HG03575 (cell line): ENCODE measurements around the gene PTPN21.
"Not testable (repeated sequence)": the region's sequence is repeated elsewhere in the genome, so short reads cannot be mapped to it uniquely, and the experiment has no call there.

ENCODE experiments used
- ATAC-seq: cut with Tn5 transposase; IDR thresholded peaks from one replicate; pipeline ENCODE4 v1.9.1; 2021; ENCODE audit not compliant: unreplicated experiment, insufficient number of reproducible peaks, low FRiP score; ENCODE audit errors: extremely low read depth

PTPN21 gene

DNA sequence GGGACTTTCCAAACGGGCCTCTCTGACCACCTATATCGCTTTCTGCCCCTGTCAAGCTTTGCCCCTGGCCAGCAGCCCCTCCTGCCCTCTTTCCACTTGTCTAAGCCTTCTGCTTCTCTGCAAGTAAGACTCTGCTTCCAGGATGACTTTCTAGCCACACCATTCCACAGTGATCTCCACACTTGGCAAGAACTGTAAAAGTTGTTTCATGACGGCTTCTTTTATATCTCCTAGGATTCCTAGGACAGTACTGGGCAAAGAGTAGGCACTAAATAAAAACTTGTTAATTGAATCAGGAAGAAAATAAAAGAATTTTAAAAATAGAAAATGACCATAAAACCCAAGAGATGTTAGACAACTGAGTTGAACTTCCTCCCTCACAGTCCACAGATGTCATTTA is 1.8 kb upstream of the PTPN21 start:
- ATAC-seq = no peak

- ATAC-seq = no peak
Observed at GRCh38 chr14:88553886-88554456, 836 bp downstream of the PTPN21 start.

GRCh38 chr14:88552876-88553275 is 1.9 kb downstream of the PTPN21 start:
- no peak for ATAC-seq

- ATAC-seq = no peak
Observed at GRCh38 chr14:88551980-88552431, 2.8 kb downstream of the PTPN21 start.

GRCh38 chr14:88551094-88551870 is 3.5 kb downstream of the PTPN21 start:
- no peak for ATAC-seq

- ATAC-seq = no peak
Observed at GRCh38 chr14:88550078-88550477, 4.7 kb downstream of the PTPN21 start.

DNA sequence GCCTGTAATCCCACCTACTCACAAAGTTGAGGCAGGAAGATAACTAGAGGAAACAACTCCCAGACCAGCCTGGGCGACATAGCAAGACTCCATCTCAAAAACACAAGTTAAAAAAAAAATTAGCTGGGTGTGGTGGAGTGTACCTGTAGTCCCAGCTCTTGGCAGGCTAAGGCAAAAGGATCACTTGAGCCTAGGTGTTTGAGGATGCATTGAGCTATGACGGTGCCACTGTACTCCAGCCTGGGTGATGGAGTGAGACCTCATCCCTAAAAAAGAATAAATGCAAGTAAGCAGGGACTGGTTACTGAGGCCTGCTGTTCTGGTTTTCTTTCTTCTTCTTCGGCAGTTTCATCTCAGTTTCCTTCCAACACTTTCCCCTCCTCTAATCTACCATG is 7.4 kb downstream of the PTPN21 start:
- ATAC-seq = no peak

DNA sequence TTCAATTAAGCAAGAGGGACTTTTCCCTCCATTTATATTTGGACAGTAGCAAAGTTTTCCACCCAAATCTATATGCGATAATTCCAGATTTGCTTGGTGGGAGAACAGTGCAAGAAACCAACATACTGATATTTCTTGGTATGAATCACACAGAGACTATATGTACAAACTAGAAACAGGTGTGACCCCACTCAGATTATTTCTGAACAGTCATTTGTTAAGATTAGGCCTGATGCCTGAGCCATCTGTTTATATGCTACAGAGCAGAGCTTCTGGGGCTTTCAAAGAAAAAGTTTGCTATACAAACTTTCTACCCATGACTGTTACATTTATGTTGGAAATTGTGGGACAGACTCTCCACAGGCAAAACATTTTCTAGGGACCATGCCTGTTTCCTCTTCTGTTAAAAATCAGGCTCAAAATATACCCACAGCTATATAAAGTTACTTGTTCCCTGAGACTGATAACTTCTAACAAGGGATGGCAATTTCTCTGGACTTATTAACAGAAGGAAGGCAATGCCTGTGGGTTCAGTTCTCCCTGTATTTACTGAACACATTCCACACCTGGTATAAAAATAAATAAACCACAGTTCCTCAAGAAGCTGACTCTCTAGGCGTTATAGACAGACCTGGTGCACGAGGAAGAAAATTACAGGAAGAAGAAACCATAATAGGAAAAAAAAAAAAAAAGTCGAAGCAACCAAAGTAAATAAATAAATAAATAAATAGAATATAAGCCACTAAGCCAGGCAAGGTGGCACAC is 8.0 kb downstream of the PTPN21 start:
- ATAC-seq = no peak

DNA sequence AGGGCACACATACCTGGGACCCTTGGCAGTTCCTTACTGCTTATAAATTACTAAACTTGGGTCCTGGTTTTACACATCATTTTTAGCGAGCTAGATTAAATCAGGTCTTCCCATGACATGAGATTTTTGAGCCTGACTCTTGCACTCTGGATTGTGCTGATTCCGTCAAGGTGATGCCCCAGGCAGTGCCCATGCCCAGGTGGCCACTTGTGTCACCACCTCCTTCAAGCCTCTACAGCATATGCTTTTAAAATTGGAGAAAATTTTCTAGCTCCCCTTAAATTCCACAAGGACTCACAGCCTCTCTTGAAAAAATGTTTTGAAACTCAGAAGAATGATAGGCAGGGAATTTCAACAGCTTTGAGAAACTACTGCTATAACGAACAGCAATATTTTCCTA is 9.6 kb downstream of the PTPN21 start:
- ATAC-seq = no peak

GRCh38 chr14:88542857-88543795 is 11.7 kb downstream of the PTPN21 start:
- ATAC-seq = no peak

DNA sequence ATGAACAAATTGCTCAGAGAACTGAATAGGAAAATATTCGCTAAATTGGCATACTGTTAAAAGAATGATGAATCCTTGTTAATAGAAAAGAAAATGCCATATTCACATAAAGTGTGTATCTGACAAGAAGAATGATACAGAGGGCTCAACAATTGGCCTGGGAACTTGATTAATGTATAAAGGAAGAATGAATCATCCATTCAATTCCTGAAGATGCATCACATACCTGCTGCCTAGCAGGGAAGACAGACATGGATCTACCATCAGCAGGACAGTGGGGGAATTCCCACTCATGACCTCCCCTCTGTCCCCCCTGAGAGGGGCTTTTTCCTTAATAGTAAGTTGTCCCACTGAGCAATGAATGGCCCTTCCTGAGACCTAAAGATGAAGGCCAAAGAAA is 13.5 kb downstream of the PTPN21 start:
- no peak for ATAC-seq

- ATAC-seq = no peak
Observed at GRCh38 chr14:88535813-88536212, 19.0 kb downstream of the PTPN21 start.

GRCh38 chr14:88535149-88535548 is 19.7 kb downstream of the PTPN21 start:
- no peak for ATAC-seq

DNA sequence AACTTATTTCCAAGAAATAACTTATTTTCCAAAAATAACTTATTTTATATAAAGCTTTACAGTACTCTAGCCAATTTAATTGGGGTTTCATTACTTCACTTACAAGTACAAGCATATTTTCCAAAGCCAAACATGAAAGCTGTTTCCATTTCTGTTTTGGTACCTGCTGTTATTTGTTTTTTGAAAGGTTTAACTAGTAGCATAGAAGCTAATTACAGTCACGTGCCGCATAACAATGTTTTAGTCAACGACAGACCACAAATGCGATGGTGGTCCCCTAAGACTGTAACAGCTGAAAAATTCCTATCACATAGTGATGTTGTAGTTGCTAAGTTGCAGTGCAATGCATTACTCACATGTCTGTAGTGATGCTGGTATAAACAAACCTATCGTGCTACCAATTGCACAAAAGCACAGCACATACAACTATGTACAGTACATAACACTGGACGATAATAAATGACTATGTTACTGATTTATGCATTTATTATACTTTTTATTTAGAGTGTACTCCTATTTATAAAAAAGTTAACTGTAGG is 21.7 kb downstream of the PTPN21 start:
- ATAC-seq = no peak

GRCh38 chr14:88529889-88530288 is 24.9 kb downstream of the PTPN21 start:
- ATAC-seq = not testable (repeated sequence)

DNA sequence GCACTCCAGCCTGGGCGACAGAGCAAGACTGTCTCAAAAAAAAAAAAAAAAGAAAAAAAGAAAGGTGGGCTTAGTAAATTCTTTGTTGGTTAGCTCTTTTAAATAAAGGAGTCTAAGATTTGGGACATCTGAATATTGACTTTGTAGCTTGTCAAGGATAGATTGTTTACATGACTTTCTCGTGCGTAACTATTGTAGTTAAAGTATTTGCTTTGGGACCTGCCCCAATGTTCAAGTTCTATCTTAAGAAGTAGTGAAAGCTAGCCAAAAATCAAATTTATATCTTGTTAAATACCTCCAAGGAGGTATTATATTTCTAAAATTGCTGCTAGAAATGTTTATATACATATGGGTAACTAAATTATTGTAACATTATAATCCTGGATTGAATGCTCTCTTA is 32.4 kb downstream of the PTPN21 start:
- ATAC-seq = no peak

- no peak for ATAC-seq
Observed at GRCh38 chr14:88521818-88522217, 33.0 kb downstream of the PTPN21 start.

- no peak for ATAC-seq
Observed at GRCh38 chr14:88519907-88520306, 34.9 kb downstream of the PTPN21 start.
